Right forelimb (tissue), 1 donor: Measurements from ENCODE around the gene HYAL1.
"Not testable (repeated sequence)": the region's sequence is repeated elsewhere in the genome, so short reads cannot be mapped to it uniquely, and the experiment has no call there.

Experiments used
- DNase-seq: peaks from one replicate; pipeline ENCODE4 v3.0.0-alpha.2; 2018

Gene HYAL1

DNA sequence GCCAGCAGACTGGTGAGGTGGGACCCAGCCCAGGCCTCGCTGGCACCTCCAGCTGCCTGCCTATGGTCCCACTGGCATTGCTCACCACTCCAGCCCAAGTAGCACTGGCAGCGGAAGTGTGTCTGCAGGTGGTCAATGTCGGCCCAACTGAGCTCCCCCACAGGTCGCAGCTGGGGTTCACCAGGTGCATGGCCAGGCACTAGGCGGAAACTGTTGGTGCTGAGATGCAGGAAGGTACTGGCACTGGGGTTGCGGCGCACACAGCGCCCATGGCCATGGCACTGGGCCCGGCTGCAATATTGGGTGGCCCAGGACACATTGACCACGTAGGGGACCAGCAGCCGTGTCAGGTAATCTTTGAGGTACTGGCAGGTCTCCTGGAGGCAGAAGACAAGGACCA is 14.8 kb upstream of the HYAL1 start:
- DNase-seq: no peak

DNA sequence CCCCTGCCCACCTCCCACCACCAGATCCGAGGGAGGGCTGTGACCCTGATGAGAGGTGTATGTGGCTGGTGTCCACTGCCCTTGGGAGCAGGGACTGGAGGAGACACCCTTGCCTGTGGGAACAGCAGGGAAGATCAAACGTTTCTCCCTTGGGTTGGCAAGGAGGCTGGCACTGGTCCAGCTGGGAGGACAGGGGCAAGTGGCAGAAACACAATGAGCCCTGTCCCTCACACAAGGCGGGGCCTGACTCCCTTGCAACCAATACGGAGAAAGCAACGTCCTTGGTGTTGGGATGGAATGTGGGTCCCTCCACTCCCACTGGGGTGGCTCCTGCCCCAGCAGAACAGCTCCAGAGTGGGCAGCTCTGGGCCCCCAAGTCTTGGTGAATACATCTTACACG is 13.9 kb upstream of the HYAL1 start:
- DNase-seq: no peak

GRCh38 chr3:50316657-50317242 is 13.4 kb upstream of the HYAL1 start:
- no peak for DNase-seq

DNA sequence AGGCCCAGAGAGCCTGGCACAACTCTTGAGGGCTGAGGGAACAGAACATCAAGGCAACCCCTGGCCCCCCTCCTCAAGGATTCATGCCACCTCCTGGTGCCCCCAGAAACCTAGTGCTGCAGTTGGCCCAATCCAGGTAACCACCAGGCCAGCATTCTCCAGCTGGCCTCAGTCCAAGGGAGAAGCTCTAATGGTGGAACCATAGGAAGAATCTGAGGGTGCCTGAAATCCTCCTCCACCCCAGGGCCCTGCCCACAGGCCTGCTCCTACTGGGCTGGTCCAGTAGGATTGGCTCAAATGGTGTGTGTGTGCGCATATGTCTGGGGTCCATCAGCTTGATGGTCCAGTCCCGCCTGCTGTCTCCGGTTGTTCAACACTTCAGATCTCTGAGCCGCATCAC is 11.4 kb upstream of the HYAL1 start:
- no peak for DNase-seq

- no peak for DNase-seq
Measured at GRCh38 chr3:50314342-50314741, 11.0 kb upstream of the HYAL1 start.

DNA sequence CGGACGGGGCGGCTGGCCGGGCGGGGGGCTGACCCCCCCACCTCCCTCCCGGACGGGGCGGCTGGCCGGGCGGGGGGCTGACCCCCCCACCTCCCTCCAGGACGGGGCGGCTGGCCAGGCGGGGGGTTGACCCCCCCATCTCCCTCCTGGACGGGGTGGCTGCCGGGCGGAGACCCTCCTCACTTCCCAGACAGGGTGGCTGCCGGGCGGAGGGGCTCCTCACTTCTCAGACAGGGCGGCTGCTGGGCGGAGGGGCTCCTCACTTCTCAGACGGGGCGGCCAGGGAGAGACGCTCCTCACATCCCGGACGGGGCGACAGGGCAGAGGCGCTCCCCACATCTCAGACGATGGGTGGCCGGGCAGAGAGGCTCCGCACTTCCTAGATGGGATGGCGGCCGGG is 8.7 kb upstream of the HYAL1 start:
- not testable (repeated sequence) for DNase-seq

DNA sequence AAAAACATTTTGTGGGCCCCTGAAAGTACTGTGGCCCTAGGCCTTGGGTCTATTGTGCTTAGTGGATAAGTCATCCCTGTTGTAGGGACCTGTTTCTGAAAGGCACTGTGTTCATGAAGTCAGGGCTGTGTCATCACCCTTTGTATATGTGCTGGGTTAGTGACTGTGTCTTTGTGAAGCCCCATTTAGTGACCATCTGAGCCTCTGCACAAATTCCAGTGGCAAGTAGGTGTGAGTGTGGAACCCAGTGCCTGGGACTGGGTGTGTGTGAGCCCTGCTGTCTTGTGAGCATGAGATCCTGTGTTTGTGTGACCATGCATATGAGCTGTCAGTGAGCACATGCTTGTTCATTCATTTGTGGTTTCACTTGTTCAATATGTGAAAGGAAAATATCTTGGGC is 1.2 kb upstream of the HYAL1 start:
- no peak for DNase-seq

GRCh38 chr3:50302095-50303012 is 1.0 kb downstream of the HYAL1 start:
- no peak for DNase-seq

GRCh38 chr3:50300681-50301254 is 2.6 kb downstream of the HYAL1 start:
- no peak for DNase-seq

DNA sequence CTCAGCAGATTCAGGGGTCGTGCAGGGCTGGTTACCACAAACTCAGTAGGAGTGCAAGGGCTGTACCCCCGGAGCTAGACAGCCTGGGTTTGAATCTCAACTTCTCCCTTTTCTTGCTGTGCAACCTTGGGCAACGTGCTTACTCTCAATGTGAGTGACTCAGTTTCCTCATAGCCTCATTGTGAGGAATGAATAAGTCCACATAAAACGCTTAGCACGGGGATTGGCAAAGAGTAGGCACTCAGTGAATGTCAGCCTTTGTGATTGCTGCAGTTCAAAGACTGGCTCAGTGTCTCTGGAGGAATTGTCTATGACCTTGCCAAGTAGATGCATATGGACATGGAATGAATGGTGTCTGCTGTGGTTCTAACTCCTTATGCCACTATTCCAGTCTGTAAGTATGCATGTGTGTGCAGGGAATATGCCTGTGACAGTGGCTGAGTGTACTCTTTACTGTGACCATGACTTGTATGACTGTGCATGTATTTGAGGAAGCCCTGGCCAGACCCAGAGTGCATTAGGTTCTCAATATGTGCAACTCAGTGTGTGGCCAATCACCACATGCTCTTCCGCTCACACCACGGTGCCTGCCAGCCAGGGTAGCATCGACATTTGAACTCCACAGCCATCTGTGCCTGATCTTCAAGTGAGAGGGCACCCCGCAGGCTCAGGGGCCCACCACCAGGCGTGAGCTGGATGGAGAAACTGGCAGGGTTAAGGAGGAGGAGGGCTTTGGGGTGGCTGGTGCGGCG is 3.3 kb downstream of the HYAL1 start:
- no peak for DNase-seq

- no peak for DNase-seq
Measured at GRCh38 chr3:50299638-50299928, 3.8 kb downstream of the HYAL1 start.

DNA sequence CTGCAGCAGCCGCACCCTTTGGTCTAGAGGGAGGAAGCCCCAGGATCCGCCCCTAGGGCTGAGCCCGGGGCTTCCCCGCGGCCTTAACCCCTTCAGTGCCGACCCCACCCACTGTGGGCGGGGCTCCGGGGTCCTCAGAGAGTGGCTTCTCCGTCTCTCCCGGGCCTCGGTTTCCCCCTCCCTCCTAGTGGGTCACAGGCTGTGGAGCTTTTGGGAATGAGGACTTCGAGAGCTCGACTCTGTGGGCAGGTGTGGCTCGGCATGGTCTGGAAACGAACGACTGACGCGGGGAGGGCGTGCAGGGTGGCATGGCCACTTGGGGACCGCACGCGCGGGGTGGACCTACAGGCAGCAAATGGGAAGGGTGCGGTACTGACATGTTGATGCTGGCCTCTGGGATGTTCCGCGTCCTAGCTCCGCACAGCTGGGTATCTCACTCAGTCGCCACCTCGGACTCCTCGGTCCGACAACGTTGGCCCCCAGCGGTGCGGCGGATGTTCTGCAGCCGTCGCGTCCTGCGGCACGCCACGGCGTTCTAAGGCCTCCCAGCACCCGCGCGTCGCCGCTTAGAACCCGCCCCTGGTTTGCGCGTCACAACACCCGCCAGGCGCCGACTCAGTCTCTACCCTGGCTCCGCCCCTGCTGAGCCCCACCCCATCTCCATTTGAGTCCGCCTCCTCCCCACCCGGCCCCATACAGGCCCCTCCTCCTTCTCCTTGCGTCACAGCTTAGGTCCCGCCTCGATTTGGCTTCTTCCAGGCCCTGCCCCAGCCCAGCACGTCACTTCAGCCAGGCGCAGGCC is 4.3 kb downstream of the HYAL1 start, which contains the start of the genes HYAL3 and NAA80:
HYAL3 (minus strand) TSS at position 570 of the 802 bp plus-strand sequence. CDS start 3,803 bp downstream, outside the sequence.
NAA80 (minus strand) TSS at position 570 of the 802 bp plus-strand sequence. CDS start 1,942 bp downstream, outside the sequence.
- DNase-seq: peak; percentile 99

DNA sequence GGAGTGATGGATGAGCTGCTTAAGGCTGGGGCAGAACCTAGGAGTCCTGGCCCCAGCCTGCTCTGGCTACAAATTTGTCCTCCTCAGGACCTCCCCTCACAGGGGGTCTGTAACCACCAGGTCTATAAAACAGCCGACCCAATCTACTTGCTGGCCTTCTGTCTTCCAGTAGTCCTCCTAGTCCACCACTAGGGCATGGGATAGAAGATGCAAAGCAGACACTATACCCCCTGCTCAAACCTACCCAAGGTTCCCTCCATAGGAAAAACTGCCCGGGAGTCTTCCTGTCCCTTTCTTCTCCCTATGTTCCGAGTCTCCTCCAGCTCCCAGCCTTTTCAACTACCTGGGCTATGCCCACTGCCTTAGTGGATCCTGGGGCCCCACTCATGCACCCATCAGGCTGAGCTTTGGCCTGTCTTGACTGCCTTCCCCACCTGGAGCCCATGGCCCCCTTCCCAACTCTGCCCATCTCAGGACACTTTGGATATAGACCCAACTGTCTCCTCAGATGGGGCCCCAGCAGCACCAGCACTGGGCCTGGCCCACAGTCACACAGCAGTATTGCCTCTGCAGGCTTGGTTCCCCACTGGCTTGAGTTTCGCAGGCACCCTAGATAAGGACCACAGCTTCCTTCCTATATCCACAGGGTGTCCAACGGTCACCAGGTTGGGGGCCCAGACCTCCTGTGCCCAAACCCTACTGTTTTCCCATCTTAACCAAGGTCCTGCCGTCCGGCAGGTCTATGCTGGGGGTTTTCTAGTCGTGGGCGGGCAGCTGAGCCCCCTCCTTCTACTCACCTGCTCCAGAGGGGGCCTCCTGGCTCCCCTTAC is 5.3 kb downstream of the HYAL1 start:
- no peak for DNase-seq

DNA sequence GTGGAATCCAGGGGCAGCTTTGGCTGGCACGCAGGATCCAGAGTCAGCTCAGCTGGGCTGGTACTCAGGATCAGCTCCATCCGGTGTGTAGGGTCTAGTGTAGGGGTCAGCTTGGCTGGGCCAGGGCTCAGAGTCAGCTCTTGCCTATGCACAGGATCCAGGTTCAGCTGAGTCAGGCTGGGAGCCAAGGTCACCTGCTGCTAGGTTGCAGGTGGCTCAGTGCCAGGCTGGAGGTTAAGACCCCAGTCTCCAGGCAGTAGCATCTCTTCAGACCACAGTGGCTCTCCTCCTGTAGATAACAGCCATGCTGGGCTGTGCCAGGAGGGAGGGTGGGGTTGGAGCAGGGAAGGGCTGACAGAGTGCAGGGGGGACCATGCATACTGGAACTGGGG is 6.0 kb downstream of the HYAL1 start:
- no peak for DNase-seq

DNA sequence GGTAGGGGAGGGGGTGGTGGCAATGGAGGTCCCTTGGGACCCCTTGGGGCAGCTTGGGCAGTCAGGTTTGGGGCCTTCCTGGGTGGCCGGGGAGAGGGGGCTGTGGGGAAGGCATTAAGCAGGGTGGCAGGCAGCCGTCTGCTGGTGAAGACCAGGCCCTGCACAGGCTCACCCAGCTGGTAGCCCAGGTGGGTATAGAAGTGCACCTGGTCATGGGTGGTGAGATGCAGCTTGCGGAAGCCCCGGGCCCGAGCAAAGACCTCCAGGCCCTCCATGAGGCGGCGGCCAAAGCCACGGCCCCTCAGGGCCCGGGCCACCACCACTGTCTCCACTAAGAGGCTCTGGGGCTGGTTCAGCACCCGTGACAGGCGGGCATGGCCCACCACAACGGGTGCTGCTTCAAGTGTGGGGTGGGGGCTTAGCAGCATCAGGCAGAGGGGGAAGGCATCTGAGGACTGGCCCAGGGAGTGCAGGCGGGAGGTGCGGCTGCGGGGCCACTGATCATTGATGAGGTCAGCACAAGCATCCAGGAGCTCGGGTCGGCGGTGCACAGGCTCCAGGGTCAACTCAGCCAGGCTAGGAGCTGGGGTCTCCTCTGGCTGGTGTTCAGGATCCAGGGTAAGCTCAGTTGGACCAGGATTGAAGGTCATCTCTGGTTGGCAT is 6.5 kb downstream of the HYAL1 start:
- no peak for DNase-seq

- no peak for DNase-seq
Measured at GRCh38 chr3:50295553-50296431, 7.6 kb downstream of the HYAL1 start.

GRCh38 chr3:50294492-50295403 is 8.6 kb downstream of the HYAL1 start:
- DNase-seq: no peak

DNA sequence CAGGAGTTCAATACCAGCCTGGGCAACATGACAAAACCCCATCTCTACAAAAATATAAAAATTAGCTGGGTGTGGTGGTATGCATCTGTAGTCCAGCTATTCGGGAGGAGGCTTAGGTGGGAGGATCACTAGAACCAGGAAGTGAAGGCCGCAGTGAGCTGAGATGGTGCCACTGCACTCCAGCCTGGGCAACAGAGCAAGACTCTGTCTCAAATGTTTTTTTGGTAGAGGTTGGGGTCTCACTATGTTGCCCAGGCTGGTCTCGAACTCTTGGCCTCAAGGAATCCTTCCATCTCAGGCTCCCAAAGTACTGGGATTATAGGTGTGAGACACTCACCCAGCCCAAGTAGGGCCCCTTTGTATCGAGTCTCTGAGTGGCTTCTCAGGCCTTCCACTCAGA is 9.3 kb downstream of the HYAL1 start:
- DNase-seq: no peak
